ENCODE data around the gene DEK.

Gene DEK

GRCh38 chr6:18261877-18262276 lies 2.5 kb downstream of the DEK start:
- in situ Hi-C loops (cut with MboI; ENCODE audit: low pct_unique_long_range_greater_than_20kb, low sequenced_read_pairs, unreplicated experiment), result no loop called here
- DNase-seq (ENCODE audit: low spot score), result no peak
- no peak for TF ChIP-seq CTCF (IDR thresholded peaks at IDR 0.05; ENCODE audit: extremely low read depth, insufficient read depth, missing control alignments)

- in situ Hi-C loops (cut with MboI; ENCODE audit: low pct_unique_long_range_greater_than_20kb, low sequenced_read_pairs, unreplicated experiment), result no loop called here
- no peak for TF ChIP-seq CTCF (IDR thresholded peaks at IDR 0.05; ENCODE audit: extremely low read depth, insufficient read depth, missing control alignments)
- DNase-seq (ENCODE audit: low spot score), result peak; percentile 31
These were observed 3.8 kb downstream of the DEK start for GRCh38 chr6:18260448-18261106.

- no peak for TF ChIP-seq CTCF (IDR thresholded peaks at IDR 0.05; ENCODE audit: extremely low read depth, insufficient read depth, missing control alignments)
- DNase-seq (ENCODE audit: low spot score), result no peak
- in situ Hi-C loops (cut with MboI; ENCODE audit: low pct_unique_long_range_greater_than_20kb, low sequenced_read_pairs, unreplicated experiment), result no loop called here
These were observed 4.5 kb downstream of the DEK start for GRCh38 chr6:18259675-18260447.

- DNase-seq (ENCODE audit: low spot score), result no peak
- TF ChIP-seq CTCF (IDR thresholded peaks at IDR 0.05; ENCODE audit: extremely low read depth, insufficient read depth, missing control alignments), result no peak
- in situ Hi-C loops (cut with MboI; ENCODE audit: low pct_unique_long_range_greater_than_20kb, low sequenced_read_pairs, unreplicated experiment), result no loop called here
These were observed 9.5 kb downstream of the DEK start for GRCh38 chr6:18254793-18255192.

- TF ChIP-seq CTCF (IDR thresholded peaks at IDR 0.05; ENCODE audit: extremely low read depth, insufficient read depth, missing control alignments), result no peak
- no peak for DNase-seq (ENCODE audit: low spot score)
- in situ Hi-C loops (cut with MboI; ENCODE audit: low pct_unique_long_range_greater_than_20kb, low sequenced_read_pairs, unreplicated experiment), result no loop called here
These were observed 10.7 kb downstream of the DEK start for GRCh38 chr6:18253635-18254034.

- DNase-seq (ENCODE audit: low spot score), result no peak
- in situ Hi-C loops (cut with MboI; ENCODE audit: low pct_unique_long_range_greater_than_20kb, low sequenced_read_pairs, unreplicated experiment), result no loop called here
- no peak for TF ChIP-seq CTCF (IDR thresholded peaks at IDR 0.05; ENCODE audit: extremely low read depth, insufficient read depth, missing control alignments)
These were observed 15.1 kb downstream of the DEK start for GRCh38 chr6:18249271-18249670.
